OCI-LY7 (cell line): Measurements from ENCODE around the gene ZNF697. TPM values are rescaled to one million over a fixed set of nuclear protein-coding genes. Genes with fewer than 3 reads are reported as not detected.

Experiments used
- BruUV-seq: library from RNA; stranded (reverse); fragments of 400-500 nt; replicated peaks from 2 replicates; lab custom pipeline; 2021; lab: Mats Ljungman, UMichigan
- CTCF ChIA-PET: fragments of 300-600 bp; sonication (Branson Sonifier 250); formaldehyde crosslinking; loops from one replicate; lab custom pipeline; 2022; ENCODE audit warnings: antibody characterized with exemption; ENCODE audit not compliant: unreplicated experiment; lab: Charles Lee
- POLR2A ChIA-PET: fragments of 300-600 bp; sonication (Branson Sonifier 250); formaldehyde crosslinking; loops from one replicate; lab custom pipeline; 2022; ENCODE audit warnings: antibody characterized with exemption; lab: Charles Lee
- DNase-seq: peaks from one replicate; pipeline ENCODE4 v3.0.0-alpha.2; 2015; ENCODE audit warnings: low spot score
- H2AFZ ChIP-seq: fragments of 200-600 bp; sonication (generic), shearing (Covaris generic); 2 replicates; pipeline ENCODE4 v1.6.1; 2014; ENCODE audit warnings: mild to moderate bottlenecking, antibody characterized with exemption, low read length, moderate library complexity
- H3K27ac ChIP-seq: fragments of 200-600 bp; sonication (generic); 2 replicates; pipeline ENCODE4 v1.5.1; 2014; ENCODE audit warnings: mixed run types, low read depth, mild to moderate bottlenecking, moderate library complexity, low read length, inconsistent platforms; ENCODE audit not compliant: poor library complexity, severe bottlenecking
- H3K36me3 ChIP-seq: fragments of 200-600 bp; sonication (generic); 2 replicates; pipeline ENCODE4 v1.6.1; 2014; ENCODE audit warnings: mild to moderate bottlenecking, antibody characterized with exemption, low read length, moderate library complexity, mixed read lengths; ENCODE audit not compliant: insufficient read depth
- H3K4me1 ChIP-seq: fragments of 200-600 bp; sonication (generic); 2 replicates; pipeline ENCODE4 v1.5.1; 2014; ENCODE audit warnings: mild to moderate bottlenecking, low read length; ENCODE audit not compliant: insufficient read depth, poor library complexity, severe bottlenecking
- H3K4me2 ChIP-seq: fragments of 200-600 bp; sonication (generic); 2 replicates; pipeline ENCODE4 v1.6.1; 2014; ENCODE audit warnings: mild to moderate bottlenecking, low read length
- H3K4me3 ChIP-seq: fragments of 200-600 bp; sonication (generic); 2 replicates; pipeline ENCODE4 v1.5.1; 2014; ENCODE audit warnings: mild to moderate bottlenecking, low read depth, low read length; ENCODE audit not compliant: poor library complexity, severe bottlenecking
- H3K79me2 ChIP-seq: fragments of 200-600 bp; sonication (generic); 2 replicates; pipeline ENCODE4 v1.6.1; 2016; ENCODE audit warnings: low read depth, mild to moderate bottlenecking, low read length, moderate library complexity, mixed read lengths; ENCODE audit not compliant: insufficient read depth
- H3K9me2 ChIP-seq: fragments of 200-600 bp; sonication (generic); 2 replicates; pipeline ENCODE4 v1.6.1; 2016; ENCODE audit warnings: mild to moderate bottlenecking, low read length, mixed read lengths; ENCODE audit not compliant: insufficient read depth
- H3K9me3 ChIP-seq: fragments of 200-600 bp; sonication (generic); 2 replicates; pipeline ENCODE4 v1.6.1; 2014; ENCODE audit warnings: mild to moderate bottlenecking, mixed run types, low read length, mixed read lengths
- H4K20me1 ChIP-seq: fragments of 200-600 bp; sonication (generic); 2 replicates; pipeline ENCODE4 v1.6.1; 2014; ENCODE audit warnings: mild to moderate bottlenecking, antibody characterized with exemption, low read length, moderate library complexity, mixed read lengths; ENCODE audit not compliant: insufficient read depth
- EZH2phosphoT487 ChIP-seq: fragments of 200-600 bp; sonication (generic); IDR thresholded peaks from 2 replicates; pipeline ENCODE4 v1.6.1; 2018; ENCODE audit warnings: low read depth, borderline replicate concordance, mild to moderate bottlenecking, mixed run types, antibody characterized with exemption, low read length, moderate library complexity, mixed read lengths
- intact Hi-C: fragments of 100-400 bp; cut with micrococcal nuclease; formaldehyde crosslinking; loops from one replicate; pipeline ENCODE4 v1.10.0; 2022; ENCODE audit not compliant: unreplicated experiment
- total RNA-seq, 2 experiments: library from RNA; depleted of rRNA in 1 of 2; stranded (reverse); fragments of >200 nt in 1 of 2; shearing (Covaris generic) in 1 of 2; gene quantifications; 2 replicates each; pipeline ENCODE4 v1.2.3, GENCODE V29; 2014 to 2022
- TF ChIP-seq, protein P1 (sequence below): fragments of 200-600 bp; sonication (generic); conservative IDR thresholded peaks from 2 replicates; pipeline ENCODE4 v1.5.1; 2014; ENCODE audit warnings: mild to moderate bottlenecking, antibody characterized with exemption, low read length, moderate library complexity, mixed read lengths

Gene ZNF697
- total RNA-seq, 2 experiments from 2014 or later, result not detected

DNA sequence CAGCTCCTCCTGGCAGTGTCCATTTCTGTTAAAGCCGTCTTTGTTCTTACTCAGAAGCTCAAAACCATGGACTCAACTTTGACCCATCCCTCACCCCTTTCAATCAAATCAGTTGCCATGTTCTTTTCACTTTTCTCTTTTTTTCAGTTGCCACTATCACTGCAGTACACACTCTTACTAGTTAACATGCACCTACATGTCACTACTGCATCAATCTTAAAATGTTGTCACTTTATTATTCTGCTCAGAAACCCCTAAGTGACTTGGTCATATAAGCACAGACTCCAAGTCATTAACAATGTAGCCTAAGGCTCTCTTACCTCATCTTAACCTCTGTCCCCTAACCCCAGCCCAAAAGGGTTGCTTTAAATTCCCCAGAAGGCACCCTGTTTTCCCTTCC is 9.0 kb downstream of the ZNF697 start:
- intact Hi-C loops, result no loop called here
- H3K9me2 ChIP-seq, result no peaks in the 10 kb centered on the region
- DNase-seq, result no peak
- no peaks in the 10 kb centered on the region for H3K79me2 ChIP-seq
- no peak overlapping the region for H3K4me2 ChIP-seq
- H3K4me3 ChIP-seq, result no peak overlapping the region
- TF ChIP-seq, protein P1, sequence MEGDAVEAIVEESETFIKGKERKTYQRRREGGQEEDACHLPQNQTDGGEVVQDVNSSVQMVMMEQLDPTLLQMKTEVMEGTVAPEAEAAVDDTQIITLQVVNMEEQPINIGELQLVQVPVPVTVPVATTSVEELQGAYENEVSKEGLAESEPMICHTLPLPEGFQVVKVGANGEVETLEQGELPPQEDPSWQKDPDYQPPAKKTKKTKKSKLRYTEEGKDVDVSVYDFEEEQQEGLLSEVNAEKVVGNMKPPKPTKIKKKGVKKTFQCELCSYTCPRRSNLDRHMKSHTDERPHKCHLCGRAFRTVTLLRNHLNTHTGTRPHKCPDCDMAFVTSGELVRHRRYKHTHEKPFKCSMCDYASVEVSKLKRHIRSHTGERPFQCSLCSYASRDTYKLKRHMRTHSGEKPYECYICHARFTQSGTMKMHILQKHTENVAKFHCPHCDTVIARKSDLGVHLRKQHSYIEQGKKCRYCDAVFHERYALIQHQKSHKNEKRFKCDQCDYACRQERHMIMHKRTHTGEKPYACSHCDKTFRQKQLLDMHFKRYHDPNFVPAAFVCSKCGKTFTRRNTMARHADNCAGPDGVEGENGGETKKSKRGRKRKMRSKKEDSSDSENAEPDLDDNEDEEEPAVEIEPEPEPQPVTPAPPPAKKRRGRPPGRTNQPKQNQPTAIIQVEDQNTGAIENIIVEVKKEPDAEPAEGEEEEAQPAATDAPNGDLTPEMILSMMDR, result no peak
- TF ChIP-seq EZH2phosphoT487, result no peak
- H3K36me3 ChIP-seq, result no peaks in the 10 kb centered on the region
- H4K20me1 ChIP-seq, result no peaks in the 10 kb centered on the region
- CTCF ChIA-PET, result no interaction called here
- no peak overlapping the region for H2AFZ ChIP-seq
- H3K27ac ChIP-seq, result no peak overlapping the region
- BruUV-seq, result no TSS peak
- H3K4me1 ChIP-seq, result no peaks in the 10 kb centered on the region
- no peaks in the 10 kb centered on the region for H3K9me3 ChIP-seq
- POLR2A ChIA-PET, result no interaction called here

DNA sequence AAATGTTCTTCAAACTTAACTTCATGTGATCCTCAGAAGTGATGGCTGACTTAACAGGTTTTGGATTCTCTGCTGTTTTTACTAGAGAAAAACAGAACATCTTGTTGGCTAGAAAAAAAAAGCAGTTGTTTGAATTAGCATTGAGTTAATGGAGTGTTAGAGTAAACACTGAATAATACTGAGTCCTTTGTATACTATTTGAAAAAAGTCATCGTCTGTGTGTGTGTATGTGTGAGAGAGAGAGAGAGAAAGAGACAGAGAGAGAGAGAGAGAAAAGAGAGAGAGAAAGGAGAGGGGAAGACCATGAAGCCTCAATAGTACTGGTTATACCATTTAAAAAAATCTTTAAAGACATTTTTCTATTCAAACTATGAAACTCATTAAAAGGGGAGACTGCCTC is 10.4 kb downstream of the ZNF697 start:
- H3K4me2 ChIP-seq, result no peak overlapping the region
- POLR2A ChIA-PET, result no interaction called here
- H3K79me2 ChIP-seq, result no peaks in the 10 kb centered on the region
- no peak for DNase-seq
- no peak overlapping the region for H3K27ac ChIP-seq
- no peak overlapping the region for H3K4me3 ChIP-seq
- intact Hi-C loops, result no loop called here
- no peaks in the 10 kb centered on the region for H3K9me3 ChIP-seq
- H4K20me1 ChIP-seq, result no peaks in the 10 kb centered on the region
- no peak for TF ChIP-seq EZH2phosphoT487
- TF ChIP-seq, protein P1, result no peak
- no peaks in the 10 kb centered on the region for H3K4me1 ChIP-seq
- H3K9me2 ChIP-seq, result no peaks in the 10 kb centered on the region
- BruUV-seq, result no TSS peak
- no peak overlapping the region for H2AFZ ChIP-seq
- CTCF ChIA-PET, result no interaction called here
- no peaks in the 10 kb centered on the region for H3K36me3 ChIP-seq

DNA sequence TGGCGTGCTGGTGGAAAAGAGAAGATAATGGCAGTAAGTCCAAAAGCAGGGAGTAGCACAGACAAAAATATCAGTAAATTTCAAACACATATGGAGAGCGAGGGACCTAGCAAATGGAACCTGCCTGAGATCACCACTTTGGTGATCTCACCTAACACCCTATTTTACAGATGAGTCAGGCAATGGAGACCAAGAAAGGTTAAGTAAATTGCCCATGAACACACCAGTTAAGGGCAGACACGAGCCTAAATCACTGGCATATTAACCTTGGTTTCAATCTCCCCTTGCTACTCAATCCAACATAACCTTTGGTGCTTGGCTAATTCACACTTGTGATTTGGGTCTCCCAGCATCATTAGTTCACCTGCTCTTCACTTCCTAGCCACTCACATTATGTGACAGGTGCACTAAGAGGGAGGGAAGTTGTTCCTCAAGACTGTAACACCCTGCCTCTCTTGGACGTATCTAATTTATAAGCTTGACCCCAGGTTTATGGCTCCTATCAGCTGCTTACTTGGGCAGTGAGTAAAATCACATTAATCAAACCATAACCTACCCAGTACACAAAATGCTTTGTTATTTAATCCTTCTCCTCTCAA is 11.5 kb downstream of the ZNF697 start:
- no peak overlapping the region for H2AFZ ChIP-seq
- H3K79me2 ChIP-seq, result no peaks in the 10 kb centered on the region
- intact Hi-C loops, result no loop called here
- ChIA-PET CTCF (no interaction called here), POLR2A (no interaction called here)
- H3K4me2 ChIP-seq, result no peak overlapping the region
- no peaks in the 10 kb centered on the region for H3K4me1 ChIP-seq
- TF ChIP-seq, protein P1, result no peak
- no peak for TF ChIP-seq EZH2phosphoT487
- H3K9me2 ChIP-seq, result no peaks in the 10 kb centered on the region
- no peak overlapping the region for H3K27ac ChIP-seq
- H4K20me1 ChIP-seq, result no peaks in the 10 kb centered on the region
- no TSS peak for BruUV-seq
- no peaks in the 10 kb centered on the region for H3K9me3 ChIP-seq
- H3K4me3 ChIP-seq, result no peak overlapping the region
- DNase-seq, result no peak
- H3K36me3 ChIP-seq, result no peaks in the 10 kb centered on the region
